HT-29 (cell line): ENCODE data around the gene LRRC25. TPM values are rescaled to one million over a fixed set of nuclear protein-coding genes. Genes with fewer than 3 reads are reported as not detected.
"Not testable (repeated sequence)": the region's sequence is repeated elsewhere in the genome, so short reads cannot be mapped to it uniquely, and the experiment has no call there.

Experiments used
- DNase-seq: peaks from one replicate; pipeline ENCODE4 v3.0.0-alpha.2; 2015; ENCODE audit warnings: low spot score
- total RNA-seq: library from RNA; depleted of rRNA; stranded (reverse); fragments of >200 nt; shearing (Covaris generic); gene quantifications from 2 replicates; pipeline ENCODE4 v1.2.3, GENCODE V29; 2014

The LRRC25 gene
- total RNA-seq, 1 experiment from 2014 or later = not detected

GRCh38 chr19:18405754-18406153, 8.3 kb upstream of the LRRC25 start:
- DNase-seq = not testable (repeated sequence)

- not testable (repeated sequence) for DNase-seq
These were observed 5.2 kb upstream of the LRRC25 start for GRCh38 chr19:18402455-18403248.

GRCh38 chr19:18401580-18402112, 4.2 kb upstream of the LRRC25 start:
- DNase-seq = peak; percentile 87

- no peak for DNase-seq
These were observed 1.6 kb upstream of the LRRC25 start for GRCh38 chr19:18399008-18399407.

- no peak for DNase-seq
These were observed 766 bp downstream of the LRRC25 start for GRCh38 chr19:18396471-18397241.

GRCh38 chr19:18393836-18394235, 3.6 kb downstream of the LRRC25 start:
- no peak for DNase-seq

GRCh38 chr19:18392926-18393325, 4.5 kb downstream of the LRRC25 start:
- DNase-seq = no peak

- DNase-seq = no peak
These were observed 5.0 kb downstream of the LRRC25 start for GRCh38 chr19:18392417-18392816.

- no peak for DNase-seq
These were observed 5.8 kb downstream of the LRRC25 start for GRCh38 chr19:18391509-18392075.

GRCh38 chr19:18390065-18390907, 7.1 kb downstream of the LRRC25 start:
- DNase-seq = no peak

GRCh38 chr19:18389726-18390064, 7.7 kb downstream of the LRRC25 start:
- no peak for DNase-seq

- no peak for DNase-seq
These were observed 8.3 kb downstream of the LRRC25 start for GRCh38 chr19:18388960-18389725.

- DNase-seq = peak; percentile 74
These were observed 9.1 kb downstream of the LRRC25 start for GRCh38 chr19:18388100-18388959.

- DNase-seq = no peak
These were observed 10.7 kb downstream of the LRRC25 start for GRCh38 chr19:18386543-18387271.

GRCh38 chr19:18385675-18386542, 11.5 kb downstream of the LRRC25 start, which contains the start of gene GDF15:
TSS of gene GDF15 (plus strand) at chr19:18386158. CDS start at chr19:18386190, 32 bp downstream.
- DNase-seq = peak; percentile 94

GRCh38 chr19:18385359-18385674, 12.1 kb downstream of the LRRC25 start:
- DNase-seq = no peak

GRCh38 chr19:18384775-18385174, 12.6 kb downstream of the LRRC25 start:
- no peak for DNase-seq

GRCh38 chr19:18383622-18384021, 13.8 kb downstream of the LRRC25 start:
- DNase-seq = not testable (repeated sequence)
